ENCODE data around the gene SUZ12.
"Not testable (repeated sequence)": the region's sequence is repeated elsewhere in the genome, so short reads cannot be mapped to it uniquely, and the experiment has no call there.

The SUZ12 gene

GRCh38 chr17:31942396-31942795 is 5.6 kb downstream of the SUZ12 start:
- in situ Hi-C loops (cut with MboI; ENCODE audit: low sequenced_read_pairs): not testable (repeated sequence)

GRCh38 chr17:31951953-31952352 is 15.1 kb downstream of the SUZ12 start:
- in situ Hi-C loops (cut with MboI; ENCODE audit: low sequenced_read_pairs): not testable (repeated sequence)

DNA sequence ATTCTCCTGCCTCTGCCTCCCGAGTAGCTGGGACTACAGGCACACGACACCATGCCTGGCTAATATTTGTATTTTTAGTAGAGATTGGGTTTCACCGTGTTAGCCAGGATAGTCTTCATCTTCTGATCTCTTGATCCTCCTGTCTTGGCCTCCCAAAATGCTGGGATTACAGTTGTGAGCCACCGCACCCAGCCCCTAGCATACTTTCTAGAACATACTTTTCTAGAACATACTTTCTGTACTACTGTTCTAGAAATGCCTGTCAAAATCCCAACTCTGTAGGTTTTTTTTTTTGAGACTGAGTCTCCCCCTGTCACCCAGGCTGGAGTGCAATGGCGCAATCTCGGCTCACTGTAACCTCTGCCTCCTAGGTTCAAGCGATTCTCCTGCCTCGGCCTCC is 27.3 kb downstream of the SUZ12 start:
- in situ Hi-C loops (cut with MboI; ENCODE audit: low sequenced_read_pairs): loop anchor here (5.0 kb wide), 1 partner anchor 1207 kb away; no protein-coding TSS in a partner anchor

- in situ Hi-C loops (cut with MboI; ENCODE audit: low sequenced_read_pairs): no loop called here
These were observed 30.8 kb downstream of the SUZ12 start for GRCh38 chr17:31967648-31968047.

DNA sequence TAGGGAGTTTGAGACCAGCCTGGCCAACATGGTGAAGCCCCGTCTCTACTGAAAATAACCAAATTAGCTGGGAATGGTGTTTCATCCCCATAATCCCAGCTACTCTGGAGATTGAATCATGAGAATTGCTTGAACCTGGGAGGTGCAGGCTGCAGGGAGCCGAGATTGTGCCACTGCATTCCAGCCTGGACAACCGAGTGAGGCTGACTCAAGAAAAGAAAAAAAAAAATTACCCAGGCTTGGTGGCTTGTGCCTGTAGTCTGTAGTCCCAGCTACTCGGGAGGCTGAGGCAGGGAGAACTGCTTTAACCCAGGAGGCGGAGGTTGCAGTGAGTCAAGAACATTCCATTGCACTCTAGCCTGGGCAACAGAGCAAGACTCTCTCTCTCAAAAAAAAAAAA is 33.6 kb downstream of the SUZ12 start:
- in situ Hi-C loops (cut with MboI; ENCODE audit: low sequenced_read_pairs): not testable (repeated sequence)

GRCh38 chr17:31974269-31975071 is 37.7 kb downstream of the SUZ12 start:
- in situ Hi-C loops (cut with MboI; ENCODE audit: low sequenced_read_pairs): not testable (repeated sequence)

DNA sequence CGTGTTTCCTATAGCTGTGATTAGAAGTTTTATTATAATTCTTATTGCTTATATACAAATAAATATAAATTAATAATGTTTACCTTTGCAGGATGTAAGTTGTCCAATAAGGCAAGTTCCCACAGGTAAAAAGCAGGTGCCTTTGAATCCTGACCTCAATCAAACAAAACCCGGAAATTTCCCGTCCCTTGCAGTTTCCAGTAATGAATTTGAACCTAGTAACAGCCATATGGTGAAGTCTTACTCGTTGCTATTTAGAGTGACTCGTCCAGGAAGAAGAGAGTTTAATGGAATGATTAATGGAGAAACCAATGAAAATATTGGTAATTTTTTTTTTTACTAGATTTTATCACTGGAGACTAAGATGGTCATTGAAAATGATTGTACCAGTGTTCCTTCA is 38.6 kb downstream of the SUZ12 start:
- in situ Hi-C loops (cut with MboI; ENCODE audit: low sequenced_read_pairs): not testable (repeated sequence)

- in situ Hi-C loops (cut with MboI; ENCODE audit: low sequenced_read_pairs): not testable (repeated sequence)
These were observed 55.0 kb downstream of the SUZ12 start for GRCh38 chr17:31991821-31992220.

DNA sequence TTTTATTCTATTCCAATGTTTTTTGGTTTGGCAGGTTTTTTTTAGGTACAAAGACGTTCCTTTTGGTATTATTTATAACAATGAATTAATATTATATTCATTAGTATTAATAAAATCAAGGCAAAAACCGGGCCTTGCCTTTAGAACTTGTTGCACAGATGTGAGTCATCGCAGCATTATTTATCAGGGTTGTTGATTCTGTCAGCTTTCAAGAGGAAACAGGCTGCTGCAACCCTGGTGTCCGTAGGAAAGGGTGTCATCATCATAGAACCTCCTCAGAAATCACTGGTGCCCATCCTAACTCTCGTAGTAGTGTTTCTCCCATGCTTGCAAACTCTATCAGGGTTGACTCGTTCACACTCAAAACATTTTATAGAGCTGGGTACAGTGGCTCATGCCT is 60.2 kb downstream of the SUZ12 start:
- in situ Hi-C loops (cut with MboI; ENCODE audit: low sequenced_read_pairs): no loop called here

- in situ Hi-C loops (cut with MboI; ENCODE audit: low sequenced_read_pairs): loop anchor here (25.0 kb wide), 1 partner anchor 330 kb away; the partner anchor contains the start of gene C17orf75
These were observed 70.2 kb downstream of the SUZ12 start, which contains the start of gene LRRC37B for GRCh38 chr17:32006957-32007462. LRRC37B (plus strand) TSS chr17:32007383; CDS start chr17:32021393, 14,010 bp downstream.

GRCh38 chr17:32007463-32008298 is 70.9 kb downstream of the SUZ12 start:
- in situ Hi-C loops (cut with MboI; ENCODE audit: low sequenced_read_pairs): loop anchor here (25.0 kb wide), 1 partner anchor 330 kb away; the partner anchor contains the start of gene C17orf75

DNA sequence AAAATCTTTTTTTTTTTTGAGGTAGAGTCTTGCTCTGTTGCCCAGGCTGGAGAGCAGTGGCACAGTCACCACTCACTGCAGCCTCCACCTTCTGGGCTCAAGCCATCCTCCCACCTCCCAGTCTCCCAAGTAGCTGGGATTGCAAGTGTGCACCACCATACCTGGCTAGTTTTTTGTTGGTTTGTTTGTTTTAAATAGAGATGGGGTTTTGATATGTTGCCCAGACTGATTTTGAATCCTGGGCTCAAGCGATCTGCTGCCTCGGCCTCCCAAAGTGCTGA is 72.4 kb downstream of the SUZ12 start:
- in situ Hi-C loops (cut with MboI; ENCODE audit: low sequenced_read_pairs): loop anchor here (25.0 kb wide), 1 partner anchor 328 kb away; the partner anchor contains the start of gene C17orf75

DNA sequence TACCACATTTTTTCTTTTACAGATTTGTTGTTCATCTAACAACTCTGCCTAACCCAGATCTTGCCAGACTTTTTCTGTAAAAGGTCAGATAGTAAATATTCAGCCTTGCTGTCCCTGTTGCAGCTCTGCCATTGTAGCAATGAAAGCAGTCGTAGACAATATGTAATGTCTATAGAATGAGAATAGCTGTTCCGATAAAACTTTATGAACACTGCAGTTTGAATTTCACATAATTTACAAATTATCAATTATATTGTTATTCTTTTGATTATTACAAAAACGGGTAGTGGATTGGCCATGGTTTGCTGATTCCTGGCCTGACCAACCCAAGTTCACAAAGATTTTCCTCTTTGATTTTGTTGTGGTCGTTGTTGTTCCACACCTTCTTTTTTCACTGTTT is 73.3 kb downstream of the SUZ12 start:
- in situ Hi-C loops (cut with MboI; ENCODE audit: low sequenced_read_pairs): loop anchor here (25.0 kb wide), 1 partner anchor 327 kb away; the partner anchor contains the start of gene C17orf75

DNA sequence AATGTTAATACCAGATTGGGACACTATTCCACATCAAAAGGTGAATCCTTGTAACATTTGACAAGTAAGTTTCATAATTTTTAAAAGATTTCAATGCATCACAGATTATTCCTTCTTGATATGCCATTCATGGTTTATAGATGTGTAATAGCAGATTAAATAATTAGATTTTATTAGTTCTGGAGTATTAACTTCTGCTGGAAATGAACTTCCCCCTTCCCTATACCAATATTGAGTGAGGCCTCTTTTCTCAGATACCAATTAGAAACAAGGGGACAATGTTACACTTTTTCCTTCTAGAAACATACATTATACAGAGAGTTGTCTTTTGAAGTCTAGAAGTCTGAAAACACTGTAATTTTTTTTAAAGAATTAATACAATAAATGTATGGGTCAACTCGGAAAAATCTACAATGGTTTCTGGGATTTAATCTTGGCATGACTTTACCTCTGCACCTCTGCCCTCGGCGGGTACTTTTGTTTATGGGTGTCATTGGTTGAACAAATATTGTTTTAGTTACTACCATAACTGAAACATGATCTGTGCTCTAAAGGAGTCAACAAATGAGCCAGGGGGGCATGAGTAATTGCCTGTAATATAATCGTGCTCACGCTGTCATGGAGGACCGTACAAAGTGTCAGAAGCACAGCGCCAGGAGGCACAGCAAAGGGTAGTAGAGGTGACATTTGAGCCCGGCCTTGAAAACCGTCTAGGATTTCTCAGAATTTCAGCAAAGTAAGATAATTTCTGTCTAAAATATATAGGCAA is 78.6 kb downstream of the SUZ12 start:
- in situ Hi-C loops (cut with MboI; ENCODE audit: low sequenced_read_pairs): loop anchor here (25.0 kb wide), 1 partner anchor 322 kb away; the partner anchor contains the start of gene C17orf75

DNA sequence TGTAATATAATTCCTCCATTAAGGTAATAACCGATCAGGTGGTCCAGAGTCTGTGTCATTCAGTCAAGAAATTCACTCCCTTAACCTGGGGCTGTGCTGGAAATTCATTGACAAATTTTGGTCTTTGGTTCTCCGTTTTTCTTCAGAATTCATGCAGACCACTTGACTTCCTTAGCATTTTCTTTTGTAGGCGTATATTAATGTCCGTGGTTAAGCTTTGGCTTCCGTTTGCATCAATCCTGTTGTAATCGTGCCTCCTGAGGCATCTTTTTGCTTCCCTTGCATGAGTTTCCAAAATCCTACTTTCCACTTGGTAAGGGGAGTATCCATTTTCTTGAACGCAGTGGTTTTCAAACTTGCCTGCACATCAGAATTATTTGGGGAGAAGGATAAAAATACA is 79.4 kb downstream of the SUZ12 start:
- in situ Hi-C loops (cut with MboI; ENCODE audit: low sequenced_read_pairs): loop anchor here (25.0 kb wide), 1 partner anchor 321 kb away; the partner anchor contains the start of gene C17orf75

DNA sequence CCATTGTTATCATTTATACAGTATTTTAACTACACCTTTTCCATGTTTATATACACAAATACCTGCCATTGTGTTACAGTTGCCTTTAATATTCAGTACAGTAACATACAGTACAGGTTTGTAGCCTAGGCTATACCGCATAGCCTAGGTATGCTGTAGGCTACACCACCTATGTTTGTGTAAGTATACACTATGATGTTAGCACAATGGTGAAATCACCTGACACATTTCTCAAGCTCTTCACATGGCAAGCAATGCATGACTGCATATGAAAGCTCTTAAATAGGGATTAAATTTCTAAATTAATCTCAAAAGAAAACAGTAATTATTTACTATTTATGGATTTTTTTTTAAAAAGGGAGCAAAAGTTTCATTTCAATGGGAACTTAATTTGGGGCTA is 82.4 kb downstream of the SUZ12 start:
- in situ Hi-C loops (cut with MboI; ENCODE audit: low sequenced_read_pairs): loop anchor here (25.0 kb wide), 1 partner anchor 318 kb away; the partner anchor contains the start of gene C17orf75

- in situ Hi-C loops (cut with MboI; ENCODE audit: low sequenced_read_pairs): loop anchor here (25.0 kb wide), 1 partner anchor 316 kb away; the partner anchor contains the start of gene C17orf75
These were observed 84.3 kb downstream of the SUZ12 start for GRCh38 chr17:32020943-32021614.

DNA sequence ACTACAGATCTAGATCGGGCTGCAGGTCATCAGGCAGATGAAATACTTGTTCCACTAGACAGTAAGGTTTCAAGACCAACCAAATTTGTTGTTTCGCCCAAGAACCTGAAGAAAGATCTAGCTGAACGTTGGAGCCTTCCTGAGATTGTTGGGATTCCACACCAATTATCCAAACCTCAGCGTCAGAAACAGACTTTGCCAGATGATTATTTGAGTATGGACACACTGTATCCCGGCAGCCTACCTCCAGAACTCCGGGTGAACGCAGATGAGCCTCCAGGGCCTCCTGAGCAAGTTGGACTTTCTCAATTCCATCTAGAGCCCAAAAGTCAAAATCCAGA is 84.8 kb downstream of the SUZ12 start:
- in situ Hi-C loops (cut with MboI; ENCODE audit: low sequenced_read_pairs): loop anchor here (25.0 kb wide), 1 partner anchor 316 kb away; the partner anchor contains the start of gene C17orf75

- in situ Hi-C loops (cut with MboI; ENCODE audit: low sequenced_read_pairs): loop anchor here (25.0 kb wide), 1 partner anchor 315 kb away; the partner anchor contains the start of gene C17orf75
These were observed 85.7 kb downstream of the SUZ12 start for GRCh38 chr17:32022554-32022953.

DNA sequence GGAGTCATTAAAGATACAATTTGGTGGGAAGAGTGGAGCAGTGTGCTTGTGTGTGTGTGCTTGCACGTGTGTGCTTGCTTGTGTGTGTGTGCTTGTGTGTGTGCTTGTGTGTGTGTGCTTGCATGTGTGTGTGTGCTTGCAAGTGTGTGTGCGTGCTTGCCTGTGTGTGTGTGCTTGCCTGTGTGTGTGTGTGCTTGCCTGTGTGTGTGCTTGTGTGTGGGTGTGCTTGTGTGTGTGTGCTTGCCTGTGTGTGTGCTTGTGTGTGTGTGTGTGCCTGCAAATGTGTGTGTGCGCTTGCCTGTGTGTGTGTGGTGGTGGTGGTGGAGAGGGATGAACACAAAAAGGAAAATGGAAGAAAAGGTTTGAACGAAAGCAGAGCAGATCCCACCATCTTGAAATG is 90.5 kb downstream of the SUZ12 start:
- in situ Hi-C loops (cut with MboI; ENCODE audit: low sequenced_read_pairs): not testable (repeated sequence)
